GM12892 (cell line): ENCODE results near the gene ARID1B.

Experiments used
- DNase-seq: peaks from one replicate; pipeline ENCODE4 v3.0.0; 2011; ENCODE audit not compliant: insufficient read length
- FAIRE-seq: peaks from 2 replicates; lab custom pipeline; 2011; peaks lifted over from hg19 to GRCh38; lab: Jason Lieb, UNC
- POLR2A ChIP-seq: IDR thresholded peaks from 2 replicates; pipeline ENCODE4 v1.6.1; 2011; ENCODE audit warnings: low read depth, low read length, control low read depth
- POLR2AphosphoS5 ChIP-seq: IDR thresholded peaks from 2 replicates; pipeline ENCODE4 v1.6.1; 2011; ENCODE audit warnings: low read depth, low read length, control low read depth
- TAF1 ChIP-seq: IDR thresholded peaks from 2 replicates; pipeline ENCODE4 v1.6.1; 2011; ENCODE audit warnings: low read depth, mild to moderate bottlenecking, control low read depth, low read length, borderline replicate concordance

The ARID1B gene

DNA sequence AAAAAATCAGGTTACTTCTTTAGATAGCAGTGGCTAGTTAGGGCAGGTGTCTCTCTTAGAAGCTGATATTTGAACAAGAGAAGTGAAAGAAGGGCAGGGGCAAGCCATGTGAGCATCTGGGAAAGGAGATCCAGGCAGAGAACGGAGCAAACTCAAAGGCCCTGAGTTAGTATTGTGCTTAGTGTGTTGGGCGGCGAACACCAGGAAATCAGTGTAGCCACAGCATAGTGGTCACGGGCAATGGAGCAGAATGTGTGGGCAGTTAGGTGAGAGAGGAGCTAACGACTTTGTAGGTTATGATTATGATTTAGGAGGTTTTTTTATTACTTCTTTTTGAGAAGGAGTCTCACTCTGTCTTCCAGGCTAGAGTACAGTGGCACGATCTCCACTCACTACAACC is 316.9 kb downstream of the ARID1B start:
- no peak for FAIRE-seq
- TF ChIP-seq TAF1 (no peak), POLR2A (no peak), POLR2AphosphoS5 (no peak)
- DNase-seq, result no peak

DNA sequence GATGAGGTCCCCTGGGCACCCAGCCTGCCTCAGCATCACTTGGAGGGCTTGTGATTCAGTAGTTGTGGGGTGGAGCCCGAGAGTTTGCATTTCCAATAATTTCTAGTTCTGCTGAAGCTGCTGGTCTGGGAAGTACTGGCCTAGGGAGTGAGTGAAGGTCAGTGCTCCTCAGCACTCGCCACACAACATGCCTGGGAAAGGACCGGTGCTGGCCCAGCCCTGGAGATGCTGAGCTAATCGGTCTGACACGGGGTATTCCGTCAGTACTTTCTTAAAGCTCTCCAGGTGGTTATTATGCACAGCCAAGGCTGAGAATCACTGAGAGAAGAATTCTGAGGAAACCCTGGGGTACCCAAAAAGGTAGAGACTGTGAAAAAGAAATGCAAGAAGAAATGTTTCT is 317.9 kb downstream of the ARID1B start:
- DNase-seq (no peak), FAIRE-seq (no peak)
- TF ChIP-seq POLR2AphosphoS5 (no peak), TAF1 (no peak), POLR2A (no peak)

DNA sequence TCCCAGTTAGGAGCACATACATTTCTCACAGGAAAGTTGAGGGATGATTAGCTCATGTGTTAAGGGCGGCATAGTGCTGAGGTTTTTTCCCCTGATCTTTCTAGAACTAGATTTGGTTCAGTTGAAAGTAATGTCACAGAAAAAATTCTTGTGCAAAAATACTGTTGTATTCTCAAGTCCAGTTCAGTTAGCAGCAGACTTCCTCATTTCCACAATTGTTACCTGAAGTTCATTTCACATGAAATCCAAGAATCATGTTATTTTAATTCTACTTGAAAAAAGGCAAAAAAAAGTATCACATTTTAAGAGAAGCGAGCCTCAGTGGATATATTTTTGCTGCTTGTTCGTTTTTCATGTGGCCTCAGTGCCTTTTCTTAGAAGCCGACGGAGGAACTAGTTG is 318.4 kb downstream of the ARID1B start:
- FAIRE-seq, result no peak
- TF ChIP-seq POLR2A, result no peak
- TF ChIP-seq POLR2AphosphoS5, result no peak
- no peak for TF ChIP-seq TAF1
- DNase-seq, result no peak

DNA sequence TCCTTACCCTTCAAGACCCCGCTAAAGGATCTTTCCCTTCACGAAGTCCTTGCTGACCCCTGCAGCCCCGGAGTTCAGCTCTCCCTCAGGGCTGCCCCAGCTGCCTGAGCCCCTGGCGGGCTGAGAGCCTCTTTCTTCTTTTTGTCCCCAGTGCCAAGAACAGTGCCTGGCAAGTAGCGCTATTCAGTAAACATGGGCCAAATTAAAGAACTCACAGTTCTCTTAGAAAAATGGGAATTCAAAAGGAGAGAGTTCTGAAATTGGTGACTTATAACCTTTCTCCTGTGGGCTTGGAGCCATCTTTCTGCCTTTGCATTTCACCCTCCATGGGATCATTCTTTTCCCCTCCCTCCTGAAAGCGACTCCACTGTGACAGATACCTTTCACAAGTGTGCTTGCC is 318.9 kb downstream of the ARID1B start:
- no peak for FAIRE-seq
- no peak for TF ChIP-seq TAF1
- no peak for TF ChIP-seq POLR2AphosphoS5
- no peak for TF ChIP-seq POLR2A
- no peak for DNase-seq

DNA sequence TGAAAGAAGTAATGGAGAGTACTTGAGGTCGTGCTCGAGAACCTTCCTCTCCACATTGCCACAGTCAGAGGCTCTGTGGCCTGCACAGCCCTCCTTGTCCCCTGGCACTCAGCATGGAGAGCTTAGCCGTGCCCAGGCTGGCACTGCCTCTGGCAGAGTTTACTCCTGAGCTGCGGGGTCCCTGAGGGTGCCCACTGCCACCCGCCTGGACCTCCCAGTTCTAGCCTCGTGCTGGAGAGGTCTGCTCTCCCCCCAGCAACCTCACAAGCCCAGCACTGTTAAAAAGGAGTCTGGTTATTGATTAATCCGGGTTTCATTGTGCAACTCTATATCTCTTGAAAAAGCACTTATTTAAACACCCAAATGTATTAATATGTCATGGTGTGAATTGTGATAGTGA is 319.3 kb downstream of the ARID1B start:
- no peak for FAIRE-seq
- DNase-seq, result no peak
- TF ChIP-seq POLR2AphosphoS5, result no peak
- no peak for TF ChIP-seq TAF1
- no peak for TF ChIP-seq POLR2A

DNA sequence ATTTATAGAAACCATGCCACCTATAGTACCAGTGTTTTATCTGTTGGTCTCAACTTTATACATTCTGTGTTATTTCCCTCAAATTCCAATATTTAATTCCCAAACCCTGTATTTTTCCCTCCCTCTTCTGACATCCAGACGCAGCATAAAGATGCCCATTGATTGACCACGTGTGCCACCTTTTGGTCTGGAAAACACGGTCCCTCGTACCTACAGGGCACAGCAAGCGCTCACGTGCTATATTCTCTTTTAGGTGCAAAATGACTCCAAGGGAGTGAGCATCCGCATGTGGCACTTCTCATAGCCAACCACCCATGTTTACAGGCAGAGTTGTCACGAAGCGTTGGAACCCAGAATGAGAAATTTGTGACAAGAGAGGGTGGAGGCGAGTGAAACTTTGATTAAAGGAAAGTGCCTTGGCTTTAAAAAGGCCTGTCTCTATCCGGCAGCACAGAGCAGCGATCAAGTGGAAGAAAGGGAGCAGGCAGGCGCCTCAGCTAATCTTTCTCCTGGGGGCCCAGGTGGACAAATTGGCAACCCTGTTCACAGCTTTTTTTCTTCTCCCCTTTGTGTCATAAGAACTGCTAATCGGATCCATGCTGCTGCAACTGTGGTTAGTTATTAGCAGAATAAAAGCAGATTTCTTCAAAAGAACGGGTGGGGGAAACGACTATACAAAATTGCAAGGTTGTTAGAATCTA is 320.2 kb downstream of the ARID1B start:
- FAIRE-seq (no peak), DNase-seq (no peak)
- TF ChIP-seq POLR2AphosphoS5, result no peak
- no peak for TF ChIP-seq POLR2A
- TF ChIP-seq TAF1, result no peak

DNA sequence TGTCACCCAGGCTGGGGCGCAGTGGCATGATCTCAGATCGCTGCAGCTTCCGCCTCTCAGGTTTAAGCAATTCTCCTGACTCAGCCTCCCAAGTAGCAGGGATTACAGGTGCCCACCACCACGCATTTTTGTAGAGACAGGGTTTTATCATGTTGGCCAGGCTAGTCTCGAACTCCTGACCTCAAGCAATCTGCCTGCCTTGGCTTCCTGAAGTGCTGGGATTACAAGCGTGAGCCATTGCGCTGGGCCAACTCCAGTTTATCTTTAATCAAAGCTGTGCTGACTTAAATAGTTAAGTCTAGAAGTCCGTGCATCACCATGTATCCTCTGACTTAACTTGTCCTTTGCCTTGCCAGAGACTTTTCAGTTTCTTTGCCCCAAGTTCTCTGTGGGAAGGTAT is 321.8 kb downstream of the ARID1B start:
- FAIRE-seq, result no peak
- TF ChIP-seq POLR2A (no peak), TAF1 (no peak), POLR2AphosphoS5 (no peak)

DNA sequence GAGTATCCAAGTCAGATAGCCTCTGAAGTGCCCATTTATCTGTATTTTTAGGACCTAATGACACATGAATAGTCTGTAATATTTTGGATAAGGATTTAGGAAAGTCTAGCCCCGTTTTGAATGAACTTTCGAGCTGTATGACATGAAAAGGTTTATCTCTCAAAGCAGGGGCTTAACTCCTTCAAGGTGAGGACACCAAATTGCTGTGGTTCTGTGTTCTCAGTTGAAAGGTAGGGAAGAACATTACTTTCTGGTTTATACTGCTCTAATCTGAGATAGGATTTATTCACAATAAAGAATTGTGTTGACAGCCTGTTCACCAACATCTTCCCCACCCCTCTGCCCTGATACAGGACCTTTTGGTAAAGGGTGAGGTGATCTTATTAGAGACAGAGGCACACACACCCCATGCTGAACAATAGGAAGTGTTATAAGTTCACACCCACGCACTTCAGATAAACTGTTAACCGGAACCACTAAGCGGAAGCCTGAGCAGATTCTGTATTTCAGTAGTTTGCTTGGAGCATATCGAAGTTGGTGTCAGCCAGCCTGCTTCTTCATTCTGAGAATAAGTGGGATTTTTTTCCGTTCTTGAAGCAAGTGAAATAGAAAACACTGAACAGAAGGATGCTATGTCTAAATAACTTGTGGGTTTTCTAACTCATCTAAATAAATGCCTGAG is 322.9 kb downstream of the ARID1B start:
- DNase-seq (peak; percentile 27), FAIRE-seq (peak; percentile 97)
- no peak for TF ChIP-seq TAF1
- TF ChIP-seq POLR2A, result no peak
- no peak for TF ChIP-seq POLR2AphosphoS5

More for the DNA sequence above, 321.8 kb downstream of the ARID1B start:
- DNase-seq, result no peak

DNA sequence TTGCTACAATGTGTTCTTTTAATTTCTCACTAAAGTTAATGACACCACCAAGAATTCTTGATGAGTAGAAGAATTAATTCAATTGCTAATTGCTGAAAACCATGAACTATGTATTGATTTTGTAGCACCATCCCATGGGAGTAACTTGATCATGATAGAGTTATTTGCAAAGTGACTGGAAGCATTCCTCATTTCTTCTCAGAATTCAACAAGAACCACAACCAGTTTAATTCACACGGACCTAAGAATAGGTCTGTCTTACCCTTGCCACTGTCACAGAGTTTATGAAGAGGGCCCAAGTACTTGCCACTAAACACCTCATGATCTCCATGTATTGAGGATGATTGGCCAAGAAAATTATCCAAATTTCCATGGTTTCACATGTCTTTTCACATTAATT is 324.0 kb downstream of the ARID1B start:
- TF ChIP-seq POLR2AphosphoS5 (no peak), TAF1 (no peak), POLR2A (no peak)
- no peak for FAIRE-seq
- no peak for DNase-seq

DNA sequence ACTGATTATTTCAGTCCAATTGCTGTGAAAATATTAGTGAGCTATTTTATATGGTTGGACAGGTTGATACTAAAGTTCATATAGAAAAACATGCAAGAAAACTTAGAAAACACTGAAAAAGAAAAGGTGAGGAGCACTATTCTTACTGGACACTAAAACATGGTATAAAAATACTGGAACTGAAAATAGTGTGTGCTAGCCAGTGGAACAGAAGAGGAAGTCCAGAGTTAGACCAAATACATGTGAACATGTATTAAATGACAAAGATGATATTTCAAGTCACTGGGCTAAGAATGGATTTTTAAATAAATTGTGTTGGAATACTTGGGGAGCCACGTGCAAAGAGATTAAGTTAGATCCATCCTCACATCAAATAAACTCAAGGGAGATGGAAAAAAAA is 327.6 kb downstream of the ARID1B start:
- DNase-seq, result no peak
- TF ChIP-seq TAF1, result no peak
- no peak for TF ChIP-seq POLR2A
- TF ChIP-seq POLR2AphosphoS5, result no peak
- no peak for FAIRE-seq

DNA sequence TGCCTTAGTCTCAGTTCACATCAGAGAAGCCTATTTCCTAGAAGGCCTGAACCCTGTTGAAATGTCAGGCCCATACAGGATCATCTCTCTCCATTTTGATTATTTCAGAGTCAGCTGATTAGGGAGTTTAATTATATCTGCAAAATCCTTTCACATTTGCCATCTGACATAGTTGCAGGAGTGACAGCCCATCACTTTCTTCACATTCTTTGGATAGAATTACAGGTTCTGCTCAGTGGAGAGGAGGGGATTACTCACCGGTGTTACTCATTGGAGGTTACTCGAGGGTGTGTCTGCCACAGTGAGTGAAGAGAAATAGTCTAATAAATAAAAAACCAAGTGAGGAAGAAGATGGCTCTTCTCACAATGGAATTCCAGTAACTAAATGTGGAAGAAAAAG is 329.3 kb downstream of the ARID1B start:
- DNase-seq (no peak), FAIRE-seq (no peak)
- TF ChIP-seq TAF1 (no peak), POLR2AphosphoS5 (no peak), POLR2A (no peak)

DNA sequence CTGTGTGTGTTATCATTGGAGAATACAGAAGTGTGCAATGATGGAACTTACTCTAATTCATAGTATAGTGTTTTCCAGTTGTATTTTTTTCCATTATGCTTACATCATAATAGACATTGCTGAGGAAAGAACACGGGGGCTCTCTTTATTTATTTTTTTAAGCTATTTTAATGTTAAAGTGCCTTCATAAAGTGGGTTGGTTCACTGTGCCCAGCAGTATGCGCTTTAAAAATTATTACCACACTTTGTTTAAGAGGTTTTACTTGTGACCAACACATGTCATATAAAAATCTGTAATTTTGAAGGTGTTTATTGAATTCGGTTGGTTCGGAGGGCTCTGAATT is 330.4 kb downstream of the ARID1B start:
- DNase-seq, result no peak
- TF ChIP-seq TAF1, result no peak
- no peak for FAIRE-seq
